Liver (tissue), 9 donors: Measurements from ENCODE around the gene CDRT4. TPM values are rescaled to one million over a fixed set of nuclear protein-coding genes. Genes with fewer than 3 reads are reported as not detected.

ENCODE experiments used
- DNase-seq: peaks from one replicate; pipeline ENCODE4 v3.0.0-alpha.2; 2017; ENCODE audit warnings: low spot score
- H3K27ac ChIP-seq, 2 donors: one replicate each; pipeline ENCODE4 v1.7.0; 2013; ENCODE audit warnings: inconsistent platforms in 2 of 2, low read length in 2 of 2, control low read depth in 1 of 2, low read depth in 1 of 2, mild to moderate bottlenecking in 1 of 2
- H3K27me3 ChIP-seq, 4 donors: one replicate each; pipeline versions ENCODE4 v1.6.1 to v1.7.0; 2013; ENCODE audit warnings: low read length in 3 of 4, inconsistent platforms in 1 of 4, mild to moderate bottlenecking in 1 of 4, moderate library complexity in 1 of 4; ENCODE audit not compliant: control insufficient read depth in 4 of 4, insufficient read depth in 4 of 4
- H3K36me3 ChIP-seq, 4 donors: one replicate each; pipeline versions ENCODE4 v1.6.1 to v1.7.0; 2013; ENCODE audit warnings: low read length in 3 of 4, mild to moderate bottlenecking in 3 of 4, low read depth in 1 of 4, moderate library complexity in 1 of 4; ENCODE audit not compliant: control insufficient read depth in 4 of 4, insufficient read depth in 3 of 4
- H3K4me1 ChIP-seq, 4 donors: one replicate each; pipeline versions ENCODE4 v1.6.1 to v1.7.0; 2013; ENCODE audit warnings: low read length in 3 of 4, mild to moderate bottlenecking in 3 of 4, moderate library complexity in 1 of 4; ENCODE audit not compliant: control insufficient read depth in 4 of 4, insufficient read depth in 4 of 4
- H3K4me3 ChIP-seq, 3 donors: one replicate each; pipeline versions ENCODE4 v1.6.1 to v1.7.0; 2013; ENCODE audit warnings: low read length in 3 of 3, control low read depth in 1 of 3, low read depth in 1 of 3, mild to moderate bottlenecking in 1 of 3
- H3K9ac ChIP-seq, 2 donors: one replicate each; pipeline ENCODE4 v1.7.0; 2013; ENCODE audit warnings: low read length in 2 of 2, mild to moderate bottlenecking in 2 of 2, moderate library complexity in 2 of 2, control low read depth in 1 of 2, low read depth in 1 of 2
- H3K9me3 ChIP-seq, 4 donors: one replicate each; pipeline versions ENCODE4 v1.6.1 to v1.7.0; 2013; ENCODE audit warnings: low read length in 3 of 4; ENCODE audit not compliant: control insufficient read depth in 4 of 4
- EGR1 ChIP-seq, 2 donors: IDR thresholded peaks; 2 replicates each; pipeline ENCODE4 v1.6.1; 2016 to 2018; ENCODE audit warnings: antibody characterized with exemption in 2 of 2, low read depth in 2 of 2
- FOXA1 ChIP-seq: IDR thresholded peaks from 2 replicates; pipeline ENCODE4 v1.6.1; 2016; ENCODE audit warnings: antibody characterized with exemption
- FOXA2 ChIP-seq: IDR thresholded peaks from 2 replicates; pipeline ENCODE4 v1.6.1; 2016; ENCODE audit warnings: antibody characterized with exemption
- GABPA ChIP-seq, 2 donors: IDR thresholded peaks in 1 of 2; conservative IDR thresholded peaks in 1 of 2; 2 replicates each; pipeline ENCODE4 v1.6.1; 2016; ENCODE audit warnings: antibody characterized with exemption in 2 of 2, mild to moderate bottlenecking in 1 of 2, moderate library complexity in 1 of 2
- HNF4A ChIP-seq, 2 donors: conservative IDR thresholded peaks; 2 replicates each; pipeline ENCODE4 v1.6.1; 2016; ENCODE audit warnings: antibody characterized with exemption in 2 of 2, mild to moderate bottlenecking in 2 of 2
- HNF4G ChIP-seq: IDR thresholded peaks from 2 replicates; pipeline ENCODE4 v1.6.1; 2016; ENCODE audit warnings: antibody characterized with exemption
- JUND ChIP-seq, 2 donors: IDR thresholded peaks; 2 replicates each; pipeline ENCODE4 v1.6.1; 2016; ENCODE audit warnings: antibody characterized with exemption in 2 of 2
- NR2F2 ChIP-seq: IDR thresholded peaks from 2 replicates; pipeline ENCODE4 v1.6.1; 2016; ENCODE audit warnings: antibody characterized with exemption
- RAD21 ChIP-seq, 2 donors: IDR thresholded peaks; 2 replicates each; pipeline ENCODE4 v1.6.1; 2016; ENCODE audit warnings: antibody characterized with exemption in 2 of 2, mild to moderate bottlenecking in 2 of 2
- SP1 ChIP-seq: IDR thresholded peaks from 2 replicates; pipeline ENCODE4 v1.6.1; 2018; ENCODE audit warnings: antibody characterized with exemption, mild to moderate bottlenecking
- TAF1 ChIP-seq: conservative IDR thresholded peaks from 2 replicates; pipeline ENCODE4 v1.6.1; 2016; ENCODE audit warnings: antibody characterized with exemption, mild to moderate bottlenecking
- YY1 ChIP-seq: IDR thresholded peaks from 2 replicates; pipeline ENCODE4 v1.6.1; 2016; ENCODE audit warnings: antibody characterized with exemption, mild to moderate bottlenecking
- WGBS: extraction: QIAGEN DNeasy Blood & Tissue Kit; methylation state at CpG from one replicate; pipeline ENCODE4 v1.1.7; 2013; 5-methylcytosine and 5-hydroxymethylcytosine counted together
- polyA plus RNA-seq, 2 donors: library from polyadenylated mRNA; stranded (reverse) in 1 of 2; unstranded in 1 of 2; fragments of 200-250 nt in 1 of 2; fragments of >200 nt in 1 of 2; fragmentation: Nextera tagmentation in 1 of 2; extraction: Ambion mirVana in 1 of 2; gene quantifications; one replicate each; pipeline versions ENCODE4 v1.2.1 to v1.2.3, GENCODE V29; 2013 to 2015
- total RNA-seq, 2 donors: library from RNA; depleted of rRNA; stranded (reverse); fragments of >200 nt; gene quantifications; one replicate each; pipeline ENCODE4 v1.2.3, GENCODE V29; 2014
- TF ChIP-seq, protein P1 (sequence below): IDR thresholded peaks from 2 replicates; pipeline ENCODE4 v1.6.1; 2016; ENCODE audit warnings: antibody characterized with exemption
- TF ChIP-seq, protein P2 (sequence below): IDR thresholded peaks from 2 replicates; pipeline ENCODE4 v1.6.1; 2016; ENCODE audit warnings: antibody characterized with exemption
- TF ChIP-seq, protein P3 (sequence below): fragments of 150-350 bp; IDR thresholded peaks from 2 replicates; pipeline ENCODE4 v1.5.1; 2017; ENCODE audit warnings: improper control_type of control experiment, low read depth, low read length; ENCODE audit not compliant: missing input control
- TF ChIP-seq, protein P4 (sequence below): IDR thresholded peaks from 2 replicates; pipeline ENCODE4 v1.6.1; 2016; ENCODE audit warnings: antibody characterized with exemption, mild to moderate bottlenecking
- donor health status: healthy.
- donor health status: healthy.
- donor health status: healthy.
- donor health status: healthy.
- donor health status: healthy.

CDRT4 gene
- total and polyA plus RNA-seq, 4 donors, result 0.43 to 3.3 (median 1.8) TPM; not detected in 1

DNA sequence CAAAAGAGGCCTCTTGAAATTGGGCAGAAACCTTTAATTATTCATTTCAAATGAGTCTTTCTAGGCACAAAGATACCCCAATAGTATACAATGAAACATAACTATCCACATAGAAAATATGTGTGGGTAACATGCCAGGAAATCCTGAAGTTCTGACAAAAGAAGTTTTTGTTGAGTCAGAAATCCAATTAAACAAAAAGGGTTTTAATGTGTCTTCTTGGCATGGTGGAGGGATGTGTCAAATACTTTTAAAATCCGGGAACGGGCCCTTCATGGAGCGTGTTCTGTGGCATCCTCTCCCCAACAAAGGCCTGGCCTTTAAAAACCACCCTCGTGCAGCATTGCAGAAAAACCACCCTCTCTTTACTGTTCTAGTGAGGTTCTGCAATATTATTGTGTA lies 14.2 kb downstream of the CDRT4 start:
- peaks cover 0 to 3% (median 0%) of the 10 kb centered on the region in 4 donors for H3K36me3 ChIP-seq
- H3K9me3 ChIP-seq, result peaks cover 0 to 5% (median 1%) of the 10 kb centered on the region in 4 donors
- WGBS, result 88% methylated on average over 4 of the region's 4 CpGs
- no peak for DNase-seq
- no peak overlapping the region for H3K9ac ChIP-seq
- TF ChIP-seq RAD21 (IDR thresholded peaks at IDR 0.05) (no peak), JUND (IDR thresholded peaks at IDR 0.05) (no peak), NR2F2 (no peak), HNF4G (no peak), YY1 (no peak), FOXA2 (no peak), FOXA1 (no peak), SP1 (no peak), HNF4A (conservative IDR thresholded peaks at IDR 0.05) (no peak), EGR1 (IDR thresholded peaks at IDR 0.05; ENCODE audit: low read depth in 2 of 2) (no peak), GABPA (IDR thresholded peaks at IDR 0.05 in 1 of 2, conservative IDR thresholded peaks at IDR 0.05 in 1 of 2) (no peak), TAF1 (no peak)
- TF ChIP-seq, protein P1, sequence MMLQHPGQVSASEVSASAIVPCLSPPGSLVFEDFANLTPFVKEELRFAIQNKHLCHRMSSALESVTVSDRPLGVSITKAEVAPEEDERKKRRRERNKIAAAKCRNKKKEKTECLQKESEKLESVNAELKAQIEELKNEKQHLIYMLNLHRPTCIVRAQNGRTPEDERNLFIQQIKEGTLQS, result no peak
- TF ChIP-seq, protein P2, sequence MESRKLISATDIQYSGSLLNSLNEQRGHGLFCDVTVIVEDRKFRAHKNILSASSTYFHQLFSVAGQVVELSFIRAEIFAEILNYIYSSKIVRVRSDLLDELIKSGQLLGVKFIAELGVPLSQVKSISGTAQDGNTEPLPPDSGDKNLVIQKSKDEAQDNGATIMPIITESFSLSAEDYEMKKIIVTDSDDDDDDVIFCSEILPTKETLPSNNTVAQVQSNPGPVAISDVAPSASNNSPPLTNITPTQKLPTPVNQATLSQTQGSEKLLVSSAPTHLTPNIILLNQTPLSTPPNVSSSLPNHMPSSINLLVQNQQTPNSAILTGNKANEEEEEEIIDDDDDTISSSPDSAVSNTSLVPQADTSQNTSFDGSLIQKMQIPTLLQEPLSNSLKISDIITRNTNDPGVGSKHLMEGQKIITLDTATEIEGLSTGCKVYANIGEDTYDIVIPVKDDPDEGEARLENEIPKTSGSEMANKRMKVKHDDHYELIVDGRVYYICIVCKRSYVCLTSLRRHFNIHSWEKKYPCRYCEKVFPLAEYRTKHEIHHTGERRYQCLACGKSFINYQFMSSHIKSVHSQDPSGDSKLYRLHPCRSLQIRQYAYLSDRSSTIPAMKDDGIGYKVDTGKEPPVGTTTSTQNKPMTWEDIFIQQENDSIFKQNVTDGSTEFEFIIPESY, result no peak
- TF ChIP-seq, protein P3, sequence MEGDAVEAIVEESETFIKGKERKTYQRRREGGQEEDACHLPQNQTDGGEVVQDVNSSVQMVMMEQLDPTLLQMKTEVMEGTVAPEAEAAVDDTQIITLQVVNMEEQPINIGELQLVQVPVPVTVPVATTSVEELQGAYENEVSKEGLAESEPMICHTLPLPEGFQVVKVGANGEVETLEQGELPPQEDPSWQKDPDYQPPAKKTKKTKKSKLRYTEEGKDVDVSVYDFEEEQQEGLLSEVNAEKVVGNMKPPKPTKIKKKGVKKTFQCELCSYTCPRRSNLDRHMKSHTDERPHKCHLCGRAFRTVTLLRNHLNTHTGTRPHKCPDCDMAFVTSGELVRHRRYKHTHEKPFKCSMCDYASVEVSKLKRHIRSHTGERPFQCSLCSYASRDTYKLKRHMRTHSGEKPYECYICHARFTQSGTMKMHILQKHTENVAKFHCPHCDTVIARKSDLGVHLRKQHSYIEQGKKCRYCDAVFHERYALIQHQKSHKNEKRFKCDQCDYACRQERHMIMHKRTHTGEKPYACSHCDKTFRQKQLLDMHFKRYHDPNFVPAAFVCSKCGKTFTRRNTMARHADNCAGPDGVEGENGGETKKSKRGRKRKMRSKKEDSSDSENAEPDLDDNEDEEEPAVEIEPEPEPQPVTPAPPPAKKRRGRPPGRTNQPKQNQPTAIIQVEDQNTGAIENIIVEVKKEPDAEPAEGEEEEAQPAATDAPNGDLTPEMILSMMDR, result no peak
- TF ChIP-seq, protein P4, sequence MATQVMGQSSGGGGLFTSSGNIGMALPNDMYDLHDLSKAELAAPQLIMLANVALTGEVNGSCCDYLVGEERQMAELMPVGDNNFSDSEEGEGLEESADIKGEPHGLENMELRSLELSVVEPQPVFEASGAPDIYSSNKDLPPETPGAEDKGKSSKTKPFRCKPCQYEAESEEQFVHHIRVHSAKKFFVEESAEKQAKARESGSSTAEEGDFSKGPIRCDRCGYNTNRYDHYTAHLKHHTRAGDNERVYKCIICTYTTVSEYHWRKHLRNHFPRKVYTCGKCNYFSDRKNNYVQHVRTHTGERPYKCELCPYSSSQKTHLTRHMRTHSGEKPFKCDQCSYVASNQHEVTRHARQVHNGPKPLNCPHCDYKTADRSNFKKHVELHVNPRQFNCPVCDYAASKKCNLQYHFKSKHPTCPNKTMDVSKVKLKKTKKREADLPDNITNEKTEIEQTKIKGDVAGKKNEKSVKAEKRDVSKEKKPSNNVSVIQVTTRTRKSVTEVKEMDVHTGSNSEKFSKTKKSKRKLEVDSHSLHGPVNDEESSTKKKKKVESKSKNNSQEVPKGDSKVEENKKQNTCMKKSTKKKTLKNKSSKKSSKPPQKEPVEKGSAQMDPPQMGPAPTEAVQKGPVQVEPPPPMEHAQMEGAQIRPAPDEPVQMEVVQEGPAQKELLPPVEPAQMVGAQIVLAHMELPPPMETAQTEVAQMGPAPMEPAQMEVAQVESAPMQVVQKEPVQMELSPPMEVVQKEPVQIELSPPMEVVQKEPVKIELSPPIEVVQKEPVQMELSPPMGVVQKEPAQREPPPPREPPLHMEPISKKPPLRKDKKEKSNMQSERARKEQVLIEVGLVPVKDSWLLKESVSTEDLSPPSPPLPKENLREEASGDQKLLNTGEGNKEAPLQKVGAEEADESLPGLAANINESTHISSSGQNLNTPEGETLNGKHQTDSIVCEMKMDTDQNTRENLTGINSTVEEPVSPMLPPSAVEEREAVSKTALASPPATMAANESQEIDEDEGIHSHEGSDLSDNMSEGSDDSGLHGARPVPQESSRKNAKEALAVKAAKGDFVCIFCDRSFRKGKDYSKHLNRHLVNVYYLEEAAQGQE, result no peak
- no peaks in the 10 kb centered on the region for H3K27me3 ChIP-seq
- no peak overlapping the region for H3K4me3 ChIP-seq
- H3K4me1 ChIP-seq, result peaks cover 0 to 3% (median 0%) of the 10 kb centered on the region in 4 donors
- H3K27ac ChIP-seq, result no peak overlapping the region

DNA sequence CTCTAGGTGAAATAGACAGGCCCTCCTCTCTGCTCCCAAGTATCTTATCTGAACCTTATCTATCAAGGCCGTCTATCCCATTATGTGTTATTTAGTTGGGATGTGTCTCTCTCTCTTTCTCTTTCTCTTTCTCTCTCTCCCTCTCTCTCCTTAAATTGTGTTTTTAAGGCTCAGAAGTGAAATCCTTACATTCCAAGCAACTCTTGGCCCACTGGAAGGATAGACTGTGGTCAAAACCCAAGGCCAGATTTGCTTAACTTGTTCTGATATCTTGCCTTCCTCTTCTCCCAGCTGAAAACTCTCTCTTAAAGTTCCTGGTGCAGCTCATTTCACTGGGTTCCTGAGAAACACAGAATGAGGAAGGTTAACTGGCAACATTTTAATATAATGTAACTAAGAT lies 14.7 kb downstream of the CDRT4 start:
- Histone ChIP-seq H3K9ac (no peak overlapping the region), H3K4me1 (peaks cover 0 to 3% (median 0%) of the 10 kb centered on the region in 4 donors), H3K36me3 (peaks cover 0 to 3% (median 0%) of the 10 kb centered on the region in 4 donors), H3K4me3 (no peak overlapping the region), H3K9me3 (peaks cover 0 to 5% (median 1%) of the 10 kb centered on the region in 4 donors), H3K27me3 (no peaks in the 10 kb centered on the region), H3K27ac (no peak overlapping the region)
- TF ChIP-seq SP1 (no peak), TAF1 (no peak), HNF4G (no peak), RAD21 (IDR thresholded peaks at IDR 0.05) (no peak), NR2F2 (no peak), HNF4A (conservative IDR thresholded peaks at IDR 0.05) (no peak)
- TF ChIP-seq, protein P3, result no peak
- TF ChIP-seq, protein P2, result no peak
- WGBS, result 73% methylated on average over 1 of the region's 1 CpG
- DNase-seq, result no peak
